Left lung (tissue), 14 donors: Measurements from ENCODE around the gene ABRACL. TPM values are rescaled to one million over a fixed set of nuclear protein-coding genes. Genes with fewer than 3 reads are reported as not detected.

Source experiments
- ATAC-seq: fragments of 200-7000 bp; cut with Tn5 transposase; one replicate; pipeline ENCODE4 v1.9.1; 2020; ENCODE audit warnings: moderate library complexity
- DNase-seq, 4 donors: peaks; one replicate each; pipeline ENCODE4 v3.0.0-alpha.2; 2013 to 2020
- H3K27ac ChIP-seq, 2 donors: fragments of 200-600 bp; sonication (generic) in 1 of 2; one replicate each; pipeline versions ENCODE4 v1.5.0 to v1.8.0; 2020 to 2021
- H3K27me3 ChIP-seq, 2 donors: fragments of 200-600 bp; sonication (generic) in 1 of 2; one replicate each; pipeline versions ENCODE4 v1.5.0 to v1.8.0; 2020 to 2021
- H3K36me3 ChIP-seq, 2 donors: fragments of 200-600 bp; sonication (generic) in 1 of 2; one replicate each; pipeline versions ENCODE4 v1.5.0 to v1.8.0; 2020 to 2021
- H3K4me1 ChIP-seq, 2 donors: fragments of 200-600 bp; one replicate each; pipeline ENCODE4 v1.8.0; 2021
- H3K4me3 ChIP-seq, 2 donors: fragments of 200-600 bp; sonication (generic) in 1 of 2; one replicate each; pipeline versions ENCODE4 v1.5.0 to v1.8.0; 2020 to 2021; ENCODE audit warnings: mild to moderate bottlenecking in 1 of 2
- H3K9me3 ChIP-seq, 2 donors: fragments of 200-600 bp; sonication (generic) in 1 of 2; one replicate each; pipeline versions ENCODE4 v1.5.0 to v1.8.0; 2020 to 2021
- CTCF ChIP-seq, 2 donors: fragments of 200-600 bp; sonication (generic) in 1 of 2; IDR thresholded peaks; one replicate each; pipeline versions ENCODE4 v1.5.0 to v1.8.0; 2021; ENCODE audit warnings: antibody characterized with exemption in 2 of 2
- intact Hi-C, 2 donors: fragments of 100-400 bp; cut with DNase I; formaldehyde crosslinking; loops; one replicate each; pipeline versions ENCODE4 v1.11.2 to v1.14.2; 2022
- long read RNA-seq, 12 donors: library from polyadenylated mRNA in 2 of 12; unstranded in 2 of 12; transcript quantifications; one replicate each; pipeline ENCODE4 v2.0.0 and lab custom pipeline, GENCODE V29; 2019 to 2026
- polyA plus RNA-seq, 6 donors: library from polyadenylated mRNA; unstranded; fragments of 120-200 nt; gene quantifications; one replicate each; pipeline ENCODE4 v1.2.1, GENCODE V29; 2013; ENCODE audit not compliant: insufficient read length in 6 of 6
- total RNA-seq, 2 donors: library from RNA; stranded (reverse); fragmentation: NEBNext Ultra II Directional; extraction: Animal tissue kit (Norgen Biotek cat#: 25700); gene quantifications; one replicate each; pipeline ENCODE4 v1.2.1, GENCODE V29; 2021
- donor health status: DM: no; HTN: yes; CAD: no.
- donor health status: DM: no; HTN: no; CAD: no.

ABRACL gene, protein sequence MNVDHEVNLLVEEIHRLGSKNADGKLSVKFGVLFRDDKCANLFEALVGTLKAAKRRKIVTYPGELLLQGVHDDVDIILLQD
- total RNA-seq (10 to 100 TPM; 39.1 to 40.2 TPM), polyA plus RNA-seq (10 to 100 TPM; 26.0 to 33.0 (median 29.2) TPM)
- long read RNA-seq, donor 1, transcript ABRACL-201 (3 exons, 845 nt): major isoform, 33 of 38 reads
- long read RNA-seq, donor 1, partial matches to known transcripts: 5 of 38 reads
- long read RNA-seq, donor 1, other reads (novel, unspliced or antisense): 0 of 38 reads
- long read RNA-seq, donor 2, transcript ABRACL-201 (3 exons, 845 nt): major isoform, 15 of 25 reads
- long read RNA-seq, donor 2, partial matches to known transcripts: 10 of 25 reads
- long read RNA-seq, donor 2, other reads (novel, unspliced or antisense): 0 of 25 reads
- long read RNA-seq, donor 3, transcript ABRACL-201 (3 exons, 845 nt): major isoform, 25 of 26 reads
- long read RNA-seq, donor 3, partial matches to known transcripts: 0 of 26 reads
- long read RNA-seq, donor 3, other reads (novel, unspliced or antisense): 0 of 26 reads
- long read RNA-seq, donor 4, transcript ABRACL-201 (3 exons, 845 nt): major isoform, 30 of 41 reads
- long read RNA-seq, donor 4, partial matches to known transcripts: 0 of 41 reads
- long read RNA-seq, donor 4, other reads (novel, unspliced or antisense): 11 of 41 reads
- long read RNA-seq, donor 5, transcript ABRACL-201 (3 exons, 845 nt): major isoform, 23 of 31 reads
- long read RNA-seq, donor 5, partial matches to known transcripts: 7 of 31 reads
- long read RNA-seq, donor 5, other reads (novel, unspliced or antisense): 0 of 31 reads
- long read RNA-seq, donor 6, transcript ABRACL-201 (3 exons, 845 nt): major isoform, 18 of 33 reads
- long read RNA-seq, donor 6, partial matches to known transcripts: 15 of 33 reads
- long read RNA-seq, donor 6, other reads (novel, unspliced or antisense): 0 of 33 reads
- long read RNA-seq, donor 7, transcript ABRACL-201 (3 exons, 845 nt): major isoform, 11 of 11 reads
- long read RNA-seq, donor 7, partial matches to known transcripts: 0 of 11 reads
- long read RNA-seq, donor 7, other reads (novel, unspliced or antisense): 0 of 11 reads
- long read RNA-seq, donor 8, transcript ABRACL-201 (3 exons, 845 nt): major isoform, 8 of 8 reads
- long read RNA-seq, donor 8, partial matches to known transcripts: 0 of 8 reads
- long read RNA-seq, donor 8, other reads (novel, unspliced or antisense): 0 of 8 reads
- long read RNA-seq, donor 9, partial matches to known transcripts: 0 of 1 reads
- long read RNA-seq, donor 9, other reads (novel, unspliced or antisense): 0 of 1 reads
- long read RNA-seq, donor 10, transcript ABRACL-201 (3 exons, 845 nt): major isoform, 18 of 26 reads
- long read RNA-seq, donor 10, partial matches to known transcripts: 0 of 26 reads
- long read RNA-seq, donor 10, other reads (novel, unspliced or antisense): 8 of 26 reads
- long read RNA-seq, donor 11, transcript ABRACL-201 (3 exons, 845 nt): major isoform, 13 of 13 reads
- long read RNA-seq, donor 11, partial matches to known transcripts: 0 of 13 reads
- long read RNA-seq, donor 11, other reads (novel, unspliced or antisense): 0 of 13 reads
- long read RNA-seq, donor 12, transcript ABRACL-201 (3 exons, 845 nt): major isoform, 20 of 20 reads
- long read RNA-seq, donor 12, partial matches to known transcripts: 0 of 20 reads
- long read RNA-seq, donor 12, other reads (novel, unspliced or antisense): 0 of 20 reads

DNA sequence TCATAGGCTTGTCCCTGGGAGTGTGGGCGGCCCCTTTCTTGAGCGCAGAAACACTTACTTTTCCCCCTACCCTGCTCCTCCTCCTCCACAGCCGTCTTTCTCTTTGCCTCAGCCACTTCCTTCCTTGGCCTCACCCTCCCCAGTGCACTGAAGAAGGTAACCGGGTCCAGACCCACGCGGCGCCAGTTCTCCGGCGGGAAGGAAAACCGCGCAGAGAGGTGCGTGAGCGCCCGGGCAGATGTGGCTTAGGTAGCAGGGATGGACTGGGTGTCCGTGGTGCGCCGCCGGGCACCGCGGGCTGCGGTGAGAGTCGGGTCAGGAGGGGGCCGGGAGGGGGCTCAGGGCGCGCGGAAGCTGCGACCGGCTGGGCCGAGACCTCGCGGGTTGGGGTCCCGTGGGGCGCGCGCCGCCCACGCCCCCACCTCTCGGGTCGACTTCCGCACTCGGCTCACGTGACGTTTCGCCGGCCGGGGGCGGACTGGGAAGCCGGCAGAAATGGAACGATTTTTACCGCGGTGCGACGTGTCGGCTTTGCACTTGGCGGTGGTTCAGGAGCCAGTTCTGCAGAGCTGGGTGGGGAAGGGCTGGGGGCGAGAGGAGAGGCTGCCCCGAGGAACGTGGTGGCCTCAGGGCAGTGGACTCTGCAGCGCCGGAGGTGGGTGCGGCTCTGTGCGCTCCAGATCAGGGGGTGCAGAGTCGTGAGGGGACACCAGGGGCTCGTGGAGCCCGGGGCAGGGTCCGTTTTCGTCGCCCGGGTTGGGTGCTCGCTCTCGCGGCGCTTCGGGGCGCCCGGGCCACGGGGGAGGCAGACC is at the start of gene ABRACL:
Gene ABRACL, plus strand, starts transcription at position 88 of the 812 bp plus-strand sequence. CDS start 5,416 bp downstream, outside the sequence.
- peaks cover 0 to under 1% of the 10 kb centered on the region in 2 donors for H3K36me3 ChIP-seq
- H3K4me3 ChIP-seq: peak within 1 kb of the TSS; percentile 89 to 93
- no peaks in the 10 kb centered on the region for H3K9me3 ChIP-seq
- DNase-seq: peak; percentile 42 to 93 (median 72)
- intact Hi-C loops: no loop called here
- peaks cover 5 to 35% of the 10 kb centered on the region in 2 donors for H3K4me1 ChIP-seq
- H3K27me3 ChIP-seq: no peaks in the 10 kb centered on the region
- peak within 1 kb of the TSS; percentile 81 to 97 for H3K27ac ChIP-seq
- no peak for TF ChIP-seq CTCF (IDR thresholded peaks at IDR 0.05)
- peak; percentile 91 for ATAC-seq

DNA sequence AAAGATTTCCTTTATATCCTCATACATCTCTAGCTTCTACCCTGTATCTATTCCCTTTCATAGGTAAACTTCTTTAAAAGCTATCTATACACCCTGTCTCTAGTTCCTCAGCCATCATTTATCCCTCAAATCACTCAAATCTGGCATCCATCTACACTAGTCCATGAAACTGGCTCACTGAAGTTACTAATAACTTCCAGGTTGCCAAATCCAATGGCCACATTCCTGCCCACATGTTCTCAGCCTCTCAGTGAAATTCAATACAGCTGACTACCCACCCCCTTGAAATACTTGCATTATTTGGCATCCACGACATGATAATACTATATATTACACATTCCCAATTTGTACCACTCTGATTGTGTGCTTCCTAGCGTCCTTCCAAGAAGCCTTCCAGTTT is 49.2 kb upstream of the ABRACL start:
- no peak overlapping the region for H3K4me3 ChIP-seq
- TF ChIP-seq CTCF (IDR thresholded peaks at IDR 0.05): no peak
- H3K4me1 ChIP-seq: peaks cover 6 to 61% of the 10 kb centered on the region in 2 donors
- no peak for DNase-seq
- H3K9me3 ChIP-seq: no peaks in the 10 kb centered on the region
- no peaks in the 10 kb centered on the region for H3K27me3 ChIP-seq
- H3K36me3 ChIP-seq: no peaks in the 10 kb centered on the region
- intact Hi-C loops: no loop called here
- H3K27ac ChIP-seq: no peak overlapping the region
- no peak for ATAC-seq

DNA sequence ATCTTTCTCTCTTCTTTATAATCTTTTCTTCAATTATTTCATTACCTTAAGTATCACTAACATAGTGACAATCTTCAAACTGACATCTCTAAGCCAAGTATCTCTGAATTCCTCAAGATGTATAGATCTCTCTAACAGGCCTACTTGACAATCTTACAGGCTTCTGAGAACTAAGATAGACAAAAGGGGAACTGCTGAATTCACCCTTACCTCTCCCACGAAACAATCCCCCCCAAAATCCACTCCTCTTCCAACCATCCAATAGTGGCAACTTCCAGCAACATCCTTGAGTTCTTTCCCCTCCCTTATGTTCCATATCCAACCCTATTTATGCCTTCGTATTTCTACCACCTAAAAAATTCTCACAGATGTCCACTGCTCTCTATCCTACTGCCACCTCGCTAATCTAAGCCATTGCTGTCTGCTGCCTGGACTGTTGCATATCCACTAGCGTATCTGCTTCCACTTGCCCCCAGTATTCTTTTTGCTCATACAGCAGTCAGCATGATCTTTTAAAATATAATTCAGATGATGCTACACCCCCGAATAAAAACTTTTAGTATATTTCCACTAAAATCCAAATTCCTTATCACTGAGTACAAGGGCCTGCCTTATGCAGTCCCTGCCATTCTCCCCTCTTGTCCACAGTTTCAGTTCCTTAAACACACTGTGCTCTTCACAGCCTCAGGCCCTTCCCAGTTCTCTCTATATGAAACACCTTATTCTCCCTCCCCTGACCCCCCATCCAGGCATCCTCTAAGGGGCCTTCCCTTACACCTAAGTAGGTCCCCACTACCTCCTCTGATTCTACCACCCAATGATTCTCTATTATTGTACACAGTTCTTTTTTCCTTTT is 48.5 kb upstream of the ABRACL start:
- H3K9me3 ChIP-seq: no peaks in the 10 kb centered on the region
- H3K4me3 ChIP-seq: no peak overlapping the region
- H3K27ac ChIP-seq: no peak overlapping the region
- intact Hi-C loops: no loop called here
- DNase-seq (no peak), ATAC-seq (peak; percentile 40)
- H3K4me1 ChIP-seq: peaks cover 6 to 63% of the 10 kb centered on the region in 2 donors
- no peaks in the 10 kb centered on the region for H3K36me3 ChIP-seq
- no peaks in the 10 kb centered on the region for H3K27me3 ChIP-seq
- TF ChIP-seq CTCF (IDR thresholded peaks at IDR 0.05): no peak
